Erythroblast (primary cell): ENCODE measurements around the gene SNX24.

Source experiments
- GATA1 ChIP-seq: IDR thresholded peaks from 2 replicates; pipeline ENCODE4 v1.6.1; 2011; ENCODE audit warnings: low read depth, mild to moderate bottlenecking, control low read depth, low read length, moderate library complexity
- POLR2A ChIP-seq: IDR thresholded peaks from 2 replicates; pipeline ENCODE4 v1.6.1; 2011; ENCODE audit warnings: mild to moderate bottlenecking, low read length

DNA sequence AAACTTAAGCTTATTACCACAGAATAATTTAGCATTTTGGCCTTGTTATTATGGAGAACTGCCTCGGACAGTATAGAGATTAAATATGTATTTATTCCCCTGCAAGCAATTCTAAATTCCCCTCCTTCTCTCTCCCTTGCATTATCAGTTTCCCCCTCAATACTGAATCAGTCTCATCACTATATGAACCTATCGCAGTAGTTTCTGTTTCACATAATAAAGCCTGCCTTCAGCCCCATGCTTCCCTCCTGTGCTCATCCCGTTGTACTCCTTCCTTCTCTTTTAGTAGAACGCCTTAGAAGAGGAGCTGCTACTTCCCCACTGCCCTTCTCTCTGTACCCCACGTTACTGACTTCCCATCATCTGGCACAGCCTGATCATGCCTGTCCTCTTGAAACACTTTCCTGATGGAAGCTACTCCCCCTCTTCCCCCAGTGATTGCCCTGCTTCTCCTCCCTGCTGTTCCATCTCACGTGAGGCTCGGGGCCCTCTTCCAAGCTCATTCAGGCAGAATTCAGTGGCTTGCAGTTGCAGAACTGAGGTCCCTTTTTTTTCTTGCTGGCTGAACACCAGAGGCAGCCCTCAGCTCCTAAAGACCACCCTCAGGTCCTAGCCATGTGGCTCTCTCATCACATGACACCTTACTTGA, 97.8 kb downstream of the SNX24 start:
- no peak for TF ChIP-seq POLR2A
- no peak for TF ChIP-seq GATA1
